Stimulated activated CD4-positive, alpha-beta T cell treated with anti-CD3 and anti-CD28 coated beads, Interleukin-2, amount 100 ng/mL, for 24 hours (primary cell): ENCODE data around the gene AGPAT4.
"Not testable (repeated sequence)": the region's sequence is repeated elsewhere in the genome, so short reads cannot be mapped to it uniquely, and the experiment has no call there.

Experiments
- DNase-seq, 2 donors: peaks; one replicate each; pipeline ENCODE4 v3.0.0-alpha.2; 2020

Gene AGPAT4

DNA sequence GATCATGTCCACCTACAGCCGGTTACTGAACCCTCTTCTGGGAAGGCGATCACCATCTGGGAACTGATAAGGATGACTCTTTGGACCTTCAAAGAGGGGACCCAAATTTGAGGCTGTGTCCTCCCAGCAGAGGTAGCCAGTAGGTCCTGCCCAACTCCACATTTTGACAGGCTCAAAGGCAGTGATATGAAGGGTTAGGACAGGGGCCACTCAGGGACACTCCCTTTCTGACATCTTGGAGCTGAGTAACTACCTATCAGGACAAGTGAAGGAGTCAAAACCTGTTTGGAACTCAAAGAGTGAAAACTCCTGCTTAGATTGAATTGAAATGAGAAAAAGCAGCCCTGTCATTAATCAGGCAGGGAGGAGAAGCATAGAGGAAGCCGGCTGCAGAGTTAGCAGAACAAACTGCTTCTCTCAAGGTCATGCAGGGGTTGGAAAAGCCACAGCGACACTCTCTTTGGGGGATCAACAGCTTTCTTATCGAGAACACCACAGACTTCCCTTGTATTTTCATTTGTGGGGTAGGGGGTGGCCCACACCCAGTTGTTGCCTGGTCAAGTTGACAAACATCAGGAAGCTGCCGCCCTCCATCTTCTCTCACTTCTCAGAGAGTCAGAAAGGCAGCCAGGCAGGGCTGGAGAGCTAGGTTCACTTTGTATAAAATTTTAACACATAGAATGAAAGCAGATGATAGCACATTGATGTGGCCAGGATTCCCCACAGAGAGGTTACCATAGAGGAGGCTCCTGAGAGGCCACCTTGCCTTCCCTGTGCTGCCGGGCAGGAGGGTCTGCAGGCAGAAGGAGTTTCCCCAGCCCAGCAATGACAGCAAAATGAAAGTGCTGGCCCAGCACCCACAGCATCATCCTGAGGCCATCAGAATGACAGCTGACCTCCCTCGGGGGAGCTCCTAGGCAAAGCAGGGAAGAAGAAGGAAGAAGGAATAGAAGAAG lies 47.6 kb downstream of the AGPAT4 start:
- DNase-seq: no peak

DNA sequence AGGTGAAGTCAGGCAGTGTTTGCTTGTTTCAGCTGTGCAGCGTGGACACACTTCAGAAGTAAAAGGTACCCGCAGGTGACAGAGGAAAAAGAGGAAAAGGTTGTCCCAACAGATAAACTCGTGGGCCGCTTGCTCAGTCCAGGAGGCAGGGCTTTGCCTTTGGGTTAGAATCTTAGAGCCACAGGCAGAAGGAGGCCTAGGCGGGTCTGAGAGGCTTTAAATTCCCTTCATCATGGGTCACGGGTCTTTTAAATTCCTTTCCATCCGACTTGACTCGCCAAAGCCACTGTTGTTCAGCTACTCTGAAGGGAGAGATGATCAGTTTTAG lies 48.2 kb downstream of the AGPAT4 start:
- no peak for DNase-seq

DNA sequence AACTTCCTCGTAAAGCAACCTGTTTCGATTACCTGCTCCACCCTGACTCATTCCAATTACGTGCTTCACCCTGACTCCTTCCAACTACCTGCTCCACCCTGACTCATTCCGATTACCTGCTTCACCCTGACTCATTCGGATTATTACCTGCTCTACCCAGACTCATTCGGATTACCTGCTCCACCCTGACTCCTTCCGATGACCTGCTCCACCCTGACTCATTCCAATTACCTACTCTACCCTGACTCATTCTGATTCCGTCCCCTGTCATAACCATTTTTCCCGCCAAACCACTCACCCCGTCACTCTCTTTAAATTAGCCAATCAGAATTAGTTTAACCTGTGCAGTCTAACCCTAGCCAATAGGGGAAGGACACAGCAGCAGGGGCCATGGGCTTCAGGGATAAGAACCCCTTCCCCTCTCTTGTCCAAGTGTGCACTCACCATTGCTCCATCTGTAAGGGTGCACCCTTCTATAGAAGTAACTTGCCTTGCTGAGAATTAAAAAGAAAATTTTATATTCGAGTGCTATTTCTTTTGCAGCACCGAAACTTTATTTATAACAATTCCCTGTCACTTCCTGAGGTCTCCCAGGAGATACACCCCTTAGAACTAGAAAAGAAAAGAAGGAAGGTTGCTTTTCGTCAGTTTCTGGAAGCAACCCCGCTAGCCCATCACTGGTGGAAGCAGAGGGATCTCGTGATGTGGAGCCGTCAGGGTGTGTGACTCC lies 48.7 kb downstream of the AGPAT4 start:
- DNase-seq: not testable (repeated sequence)

DNA sequence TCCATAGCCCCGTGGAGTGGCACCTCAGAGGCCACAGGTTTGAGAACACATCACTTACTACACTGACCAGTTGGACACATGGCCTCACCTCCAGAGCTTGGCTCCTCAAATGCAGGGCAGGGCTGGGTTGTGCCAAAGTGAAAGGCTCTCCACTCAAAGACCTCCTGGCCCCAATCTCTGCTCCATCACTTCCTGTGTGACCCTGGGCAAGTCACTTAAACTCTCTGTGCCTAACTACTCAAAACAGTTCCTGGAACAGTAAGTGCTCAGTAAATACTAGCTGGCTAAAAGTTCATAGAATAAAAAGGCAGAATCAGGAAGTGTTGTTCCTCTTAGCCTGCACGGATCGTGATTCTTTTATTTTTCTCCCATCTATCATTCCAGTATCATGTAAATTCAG lies 50.2 kb downstream of the AGPAT4 start:
- DNase-seq: no peak

DNA sequence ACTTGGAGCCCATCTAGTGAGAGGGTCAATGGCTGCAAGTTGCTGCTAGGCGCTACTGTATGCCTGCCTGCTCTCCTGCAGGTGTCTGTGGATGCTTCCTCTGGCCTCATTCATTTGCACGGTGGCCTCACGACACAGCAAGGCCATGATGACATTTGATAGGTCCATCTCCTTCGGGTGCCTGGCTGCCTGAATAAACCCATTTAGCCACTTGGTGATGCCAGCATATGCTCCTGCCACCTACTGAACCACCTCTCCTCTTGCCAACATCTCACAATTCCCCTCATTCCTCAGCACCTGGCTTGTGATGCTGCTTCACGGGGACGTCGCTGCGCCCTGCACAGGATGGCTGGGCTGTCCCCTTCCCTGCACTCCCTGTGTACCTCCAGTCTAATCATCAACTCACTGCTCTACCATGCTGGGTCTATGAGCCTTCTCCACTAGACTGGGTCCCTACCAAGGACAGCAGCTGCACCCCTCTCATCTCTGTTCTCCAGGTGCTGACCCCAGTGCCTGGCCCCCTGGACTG lies 51.1 kb downstream of the AGPAT4 start:
- no peak for DNase-seq

DNA sequence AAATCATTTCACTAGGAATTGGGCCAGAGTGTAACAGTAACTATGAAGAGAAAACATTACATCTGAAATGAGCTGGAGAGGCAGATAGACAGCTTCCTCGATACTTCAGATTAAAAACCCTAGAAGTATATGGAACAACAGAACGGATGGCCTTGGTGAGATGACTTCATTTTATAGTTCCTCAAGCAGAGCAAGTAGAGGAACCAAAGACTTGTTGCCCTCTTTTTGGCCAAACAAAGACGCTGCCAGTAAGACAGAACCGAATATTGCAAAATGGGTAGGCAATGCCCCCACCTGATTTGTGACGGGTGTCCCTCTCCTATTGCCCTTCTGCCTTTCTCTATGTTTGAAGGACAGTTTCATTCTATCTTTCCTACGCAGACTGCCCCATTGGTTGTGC lies 53.5 kb downstream of the AGPAT4 start:
- no peak for DNase-seq

DNA sequence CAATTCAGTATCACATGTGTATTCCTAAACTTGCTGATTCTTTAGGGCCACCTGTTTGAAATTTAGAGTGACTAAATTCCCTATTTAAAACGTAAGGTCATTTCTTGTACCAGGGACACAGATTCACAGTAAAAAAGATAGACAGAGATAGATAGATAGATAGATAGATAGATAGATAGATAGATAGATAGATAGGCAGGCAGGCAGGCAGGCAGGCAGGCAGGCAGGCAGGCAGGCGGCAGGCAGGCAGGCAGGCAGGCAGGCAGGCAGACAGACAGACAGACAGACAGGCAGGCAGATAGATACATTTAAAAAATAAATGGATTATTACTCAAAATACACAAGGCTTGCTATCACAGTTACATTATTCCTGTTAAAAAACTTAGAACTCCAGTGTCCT lies 54.2 kb downstream of the AGPAT4 start:
- DNase-seq: no peak

DNA sequence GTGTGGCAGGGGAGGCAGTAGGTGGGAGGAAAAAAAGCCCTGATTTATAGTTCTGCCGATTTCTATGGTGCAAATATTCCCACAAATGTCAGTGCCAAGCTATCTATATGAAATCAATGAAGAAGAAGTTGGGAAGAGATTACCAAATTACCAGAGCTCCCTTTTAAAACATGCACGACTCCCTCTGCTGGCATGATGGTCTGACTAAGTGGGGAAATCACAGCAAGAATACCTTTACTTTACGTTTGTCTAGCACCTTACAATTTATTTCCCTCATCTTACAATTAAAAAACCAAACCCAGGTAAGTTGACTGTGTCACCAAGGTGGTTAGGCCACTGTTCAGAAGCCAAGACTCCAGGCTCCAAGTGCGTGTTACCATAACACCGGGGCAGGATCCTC lies 55.6 kb downstream of the AGPAT4 start:
- no peak for DNase-seq

DNA sequence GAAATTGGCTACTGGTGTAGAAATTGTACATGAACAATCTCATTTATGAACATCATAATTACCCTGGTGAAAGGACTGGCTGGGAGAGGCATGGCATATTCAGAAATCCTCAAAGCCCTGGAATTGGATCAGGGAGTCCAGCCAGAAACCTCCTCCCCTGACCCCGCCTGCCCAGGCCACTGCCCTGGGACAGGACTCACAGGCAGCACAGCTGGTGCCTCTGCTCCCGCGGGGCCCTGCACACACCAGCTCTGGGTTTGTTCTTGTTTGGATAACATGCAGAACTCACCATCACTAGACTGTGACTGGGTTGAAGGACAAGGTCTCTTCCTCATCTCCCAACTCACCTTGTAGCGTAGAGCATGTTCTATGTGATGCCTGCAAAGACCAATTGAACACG lies 56.2 kb downstream of the AGPAT4 start:
- DNase-seq: no peak

DNA sequence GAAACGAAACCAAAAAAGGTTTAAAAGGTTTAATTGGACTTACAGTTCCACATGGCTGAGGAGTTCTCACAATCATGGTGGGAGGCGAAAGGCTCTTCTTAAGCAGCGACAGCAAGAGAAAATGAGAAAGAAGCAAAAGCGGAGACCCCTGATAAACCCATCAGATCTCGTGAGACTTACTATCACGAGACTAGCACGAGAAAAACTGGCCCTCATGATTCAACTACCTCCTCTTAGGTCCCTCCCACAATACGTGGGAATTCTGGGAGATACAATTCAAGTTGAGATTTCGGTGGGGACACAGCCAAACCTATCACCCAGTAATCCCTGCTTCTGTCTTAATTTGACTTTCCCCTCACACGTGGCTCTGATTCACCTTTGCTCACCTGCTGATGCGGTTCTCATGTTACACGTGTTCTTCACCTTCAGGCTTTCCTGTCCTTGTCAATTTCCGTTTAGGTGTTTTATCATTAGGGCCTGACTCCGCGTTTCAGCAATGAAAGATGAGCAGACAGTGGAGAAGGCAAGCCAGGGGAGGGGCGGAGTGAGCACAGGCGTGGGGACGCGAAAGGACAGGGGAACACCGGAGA lies 57.1 kb downstream of the AGPAT4 start:
- DNase-seq: no peak

DNA sequence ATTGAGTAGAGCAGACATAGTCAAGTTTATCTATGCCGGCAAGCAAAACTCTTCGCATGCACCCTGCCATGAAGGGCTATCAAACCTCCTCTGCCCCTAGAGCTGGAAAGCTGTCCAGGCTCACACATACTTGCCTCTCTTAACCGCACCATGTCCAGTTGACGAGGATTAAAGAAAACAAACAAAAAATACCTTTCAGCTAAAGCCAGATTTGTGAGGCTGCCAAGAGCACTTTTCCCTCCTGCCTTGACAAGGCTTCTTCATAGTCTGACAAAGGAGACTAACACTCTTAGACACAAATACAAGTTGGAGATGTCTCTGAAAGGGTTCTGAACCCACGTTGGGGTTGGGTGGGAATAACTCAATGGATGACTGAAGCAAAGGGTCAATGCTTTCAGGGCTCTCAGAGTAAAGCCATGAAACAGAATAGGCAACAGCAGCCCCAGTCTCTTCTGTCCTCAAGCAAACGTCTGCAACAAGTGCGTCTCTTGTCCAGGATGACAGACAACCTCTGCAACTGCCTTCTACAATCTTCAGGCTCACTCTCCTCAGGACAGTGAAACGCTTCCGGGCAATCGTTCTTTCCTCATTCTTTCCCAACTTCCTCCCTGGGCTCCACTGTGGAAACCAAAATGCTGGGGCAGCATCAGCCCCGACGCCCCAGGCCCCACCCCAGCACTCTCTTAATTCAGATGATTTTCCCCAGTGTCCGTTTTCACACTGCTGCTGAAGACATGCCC lies 57.8 kb downstream of the AGPAT4 start:
- DNase-seq: no peak

DNA sequence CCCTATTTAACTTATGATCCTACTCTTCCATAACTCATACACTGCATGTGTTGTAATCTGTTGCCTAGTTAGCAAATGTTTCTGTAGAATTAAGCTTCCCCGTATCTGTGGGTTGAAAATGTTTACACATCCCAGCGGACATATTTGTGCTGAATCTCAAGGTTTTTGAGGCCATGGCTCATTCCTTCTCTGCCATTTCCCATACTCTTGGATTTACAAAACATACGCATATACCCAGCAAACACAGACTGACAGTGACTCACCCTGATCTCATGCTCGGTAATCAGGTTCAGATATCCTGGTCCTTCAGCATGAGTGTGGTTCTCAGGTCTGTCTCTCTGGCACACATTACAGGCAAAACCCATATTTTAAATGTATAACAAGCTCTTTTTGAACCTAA lies 58.7 kb downstream of the AGPAT4 start:
- DNase-seq: no peak

DNA sequence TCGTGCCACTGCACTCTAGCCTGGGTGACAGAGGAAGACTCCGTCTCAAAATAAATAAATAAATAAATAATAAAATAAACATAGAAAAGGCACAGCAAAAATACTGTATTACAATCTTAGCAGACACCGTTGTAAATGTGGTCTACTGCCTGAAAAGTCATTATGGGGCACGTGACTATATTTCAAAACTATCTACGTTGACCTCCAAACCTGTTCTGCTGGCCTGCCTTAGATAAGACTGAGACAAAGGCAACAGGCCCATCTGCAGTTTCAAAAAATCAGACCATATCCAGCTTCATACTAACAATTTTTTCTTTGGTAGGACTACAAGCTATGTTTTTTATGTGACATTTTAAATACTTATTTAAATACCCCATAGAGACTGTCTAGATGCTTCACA lies 59.1 kb downstream of the AGPAT4 start:
- no peak for DNase-seq

DNA sequence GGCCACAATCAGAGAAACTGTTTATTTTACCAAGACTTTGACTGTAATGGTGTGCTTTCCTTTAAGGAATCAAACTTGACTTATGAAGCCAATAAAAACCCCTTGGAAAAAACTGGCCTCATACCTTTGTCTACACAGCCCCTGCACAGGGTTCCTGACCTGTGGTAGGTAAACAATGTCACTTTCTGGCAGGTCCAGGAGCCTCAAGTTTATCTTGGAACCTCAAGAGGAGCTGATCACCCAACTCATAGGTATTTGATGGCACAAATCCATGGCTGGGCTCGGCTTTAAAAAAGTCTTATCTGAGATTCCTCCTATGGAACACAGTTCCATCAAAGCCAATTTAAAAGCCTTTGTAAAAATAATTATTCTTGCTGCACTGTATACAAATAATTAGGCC lies 61.0 kb downstream of the AGPAT4 start:
- DNase-seq: no peak

DNA sequence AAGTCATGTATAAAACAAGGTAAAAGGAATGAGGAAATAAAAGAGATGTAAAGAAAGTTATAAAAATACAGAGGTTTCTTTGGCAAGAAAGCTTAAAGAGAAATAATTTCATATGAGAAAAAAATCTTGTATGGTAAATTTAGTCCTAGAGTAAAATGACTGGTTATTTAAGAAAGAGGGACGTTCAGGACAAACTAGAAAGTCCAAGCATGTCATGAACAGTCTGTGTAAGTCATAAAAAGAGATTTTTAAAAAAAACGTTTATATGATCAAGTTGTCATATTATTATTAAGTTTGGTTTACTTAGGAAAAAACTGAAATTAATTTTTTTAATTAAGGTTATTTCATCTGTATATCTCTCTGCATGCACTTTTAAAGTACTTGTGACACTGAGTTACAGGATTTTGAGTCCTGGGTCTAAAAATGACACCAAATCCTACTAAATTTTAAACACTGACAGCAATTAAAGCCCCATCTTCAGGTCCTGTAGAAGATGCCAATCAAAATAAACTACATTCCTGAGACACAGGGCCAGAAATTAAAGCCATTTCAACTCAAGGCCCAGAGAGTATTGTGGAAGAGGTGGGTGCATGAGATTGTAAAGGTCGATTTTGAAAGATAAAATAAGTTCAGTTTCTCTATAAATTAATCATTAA lies 62.4 kb downstream of the AGPAT4 start:
- no peak for DNase-seq

DNA sequence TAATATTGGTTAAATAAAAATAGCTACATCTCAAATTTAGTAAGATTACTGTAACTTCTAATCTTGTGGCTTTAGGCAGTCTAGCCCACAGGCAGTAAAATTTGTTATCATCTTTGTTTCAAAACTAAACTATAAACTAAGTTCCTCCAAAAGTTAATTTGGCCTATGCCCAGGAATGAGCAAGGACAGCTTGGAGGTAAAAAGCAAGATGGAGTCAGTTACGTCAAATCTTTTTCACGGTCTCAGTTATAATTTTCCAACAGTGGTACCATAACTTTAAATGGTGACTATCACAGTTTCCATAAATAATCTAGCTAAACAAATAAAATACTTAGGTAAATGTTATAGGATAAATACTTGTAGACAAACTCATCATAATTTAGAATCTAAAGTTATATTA lies 63.0 kb downstream of the AGPAT4 start:
- DNase-seq: no peak

DNA sequence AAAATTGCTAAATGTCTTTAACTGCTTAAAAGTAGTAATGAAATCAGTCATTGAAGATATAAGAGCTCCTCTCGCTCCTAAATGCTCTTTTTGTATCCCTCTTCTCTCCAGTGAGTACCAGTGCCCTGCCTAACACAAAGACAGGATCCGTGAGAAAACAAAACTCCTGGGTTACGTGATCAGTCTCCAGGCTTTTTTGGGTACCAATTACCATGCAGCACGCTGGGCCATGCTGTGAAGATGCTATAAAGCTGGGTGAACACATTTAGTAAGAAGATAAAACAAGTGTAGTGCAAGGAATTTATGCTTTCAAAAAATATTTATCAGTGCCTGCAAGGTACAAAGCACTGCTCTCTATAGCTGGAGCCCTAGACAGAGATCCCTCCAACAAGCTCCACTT lies 66.7 kb downstream of the AGPAT4 start:
- no peak for DNase-seq

DNA sequence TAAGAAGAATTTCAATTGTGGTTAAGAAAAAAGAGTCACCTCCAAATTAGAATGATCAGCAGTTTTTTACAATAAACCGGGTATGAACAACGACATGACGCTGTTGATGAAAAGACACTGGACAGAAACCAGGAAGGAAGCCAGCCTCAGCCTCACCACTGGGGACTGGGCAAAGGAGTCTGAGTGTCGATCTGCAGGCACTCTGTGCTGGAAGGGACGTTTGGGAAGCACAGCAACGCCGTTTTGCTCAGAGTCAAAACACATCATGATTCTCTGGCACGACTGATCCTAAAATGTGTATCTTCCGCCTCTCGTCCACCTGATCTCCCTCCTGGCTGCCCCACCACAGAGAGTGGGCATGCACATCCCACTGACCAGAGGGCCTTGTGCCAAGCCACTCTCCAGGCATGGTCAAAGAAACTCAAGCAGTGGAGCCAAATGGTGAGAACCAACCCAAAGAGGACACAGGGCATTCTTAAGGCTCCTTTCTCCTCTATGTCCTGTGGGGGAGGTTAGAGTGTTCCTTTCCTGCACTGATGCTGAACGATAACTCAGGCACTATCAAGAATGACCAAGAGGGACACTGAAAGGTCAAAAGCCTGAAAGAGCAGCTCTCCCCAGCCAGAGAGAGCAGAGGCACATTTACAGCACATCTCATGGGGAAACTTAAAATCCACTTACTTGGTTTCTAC lies 68.8 kb downstream of the AGPAT4 start:
- DNase-seq: no peak

DNA sequence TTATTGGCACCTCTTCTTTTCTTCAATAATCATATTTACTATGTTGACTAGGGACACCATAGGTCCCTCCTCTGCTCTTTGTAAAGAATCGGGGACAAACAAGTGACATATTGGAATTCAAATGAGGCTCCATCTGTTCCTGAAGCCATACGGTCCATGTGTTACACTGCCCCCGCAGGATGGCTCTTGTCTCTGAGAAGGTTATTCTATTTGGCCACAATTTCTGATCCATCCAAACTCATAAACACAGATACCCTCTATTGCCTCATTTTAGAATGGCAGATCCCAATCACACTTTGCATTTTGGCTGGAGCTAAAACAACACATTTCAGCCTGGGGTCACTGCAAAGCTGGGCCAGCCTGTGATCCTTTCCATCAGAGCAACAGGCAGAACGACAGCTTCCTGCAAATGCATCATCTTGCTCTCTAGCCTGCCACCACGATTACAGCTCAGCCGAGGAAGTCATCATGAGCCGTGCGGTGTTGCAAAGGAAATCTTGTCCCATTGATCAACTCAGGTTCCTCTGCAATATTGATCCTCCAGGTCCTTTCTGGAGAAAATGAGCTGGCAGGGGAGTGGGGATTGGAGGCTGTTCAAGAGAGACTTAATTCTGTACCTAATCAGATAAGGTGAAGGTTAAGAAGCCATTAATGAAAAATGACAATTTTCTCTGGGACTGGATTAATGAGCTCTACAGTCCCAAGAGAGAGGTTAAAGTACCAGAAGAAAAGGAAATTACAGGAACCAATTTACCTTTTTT lies 73.1 kb downstream of the AGPAT4 start:
- DNase-seq: no peak

DNA sequence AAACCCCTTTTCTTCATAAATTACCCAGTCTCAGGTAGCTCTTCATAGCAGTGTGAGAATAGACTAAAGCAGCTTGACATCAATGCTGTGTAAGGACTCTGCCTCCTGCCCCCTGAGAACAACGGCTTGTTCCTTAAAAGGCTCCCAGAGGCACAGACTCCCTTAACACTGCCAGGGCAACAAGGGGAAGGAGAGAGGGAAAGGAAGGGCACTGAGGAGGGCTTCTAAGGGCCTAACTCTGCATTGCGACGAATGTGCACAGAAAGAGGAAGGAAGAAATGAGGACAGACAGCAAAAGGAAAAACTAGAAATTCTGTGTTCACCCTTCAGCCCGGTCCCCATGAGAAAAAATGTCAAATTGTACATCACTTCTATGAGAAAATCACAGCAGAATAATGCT lies 74.0 kb downstream of the AGPAT4 start:
- no peak for DNase-seq
